GM21576 (cell line): ENCODE results near the gene LRIT2.

ENCODE experiments used
- ATAC-seq: cut with Tn5 transposase; IDR thresholded peaks from one replicate; pipeline ENCODE4 v1.9.1; 2021; ENCODE audit warnings: mild to moderate bottlenecking, moderate library complexity; ENCODE audit not compliant: unreplicated experiment

LRIT2 gene

GRCh38 chr10:84244651-84245270 lies 19.4 kb upstream of the LRIT2 start, which contains the start of gene RGR:
TSS of gene RGR (plus strand) at chr10:84245053. CDS start at chr10:84245091, 38 bp downstream.
- no peak for ATAC-seq

GRCh38 chr10:84243759-84244158 lies 18.4 kb upstream of the LRIT2 start:
- ATAC-seq = no peak

DNA sequence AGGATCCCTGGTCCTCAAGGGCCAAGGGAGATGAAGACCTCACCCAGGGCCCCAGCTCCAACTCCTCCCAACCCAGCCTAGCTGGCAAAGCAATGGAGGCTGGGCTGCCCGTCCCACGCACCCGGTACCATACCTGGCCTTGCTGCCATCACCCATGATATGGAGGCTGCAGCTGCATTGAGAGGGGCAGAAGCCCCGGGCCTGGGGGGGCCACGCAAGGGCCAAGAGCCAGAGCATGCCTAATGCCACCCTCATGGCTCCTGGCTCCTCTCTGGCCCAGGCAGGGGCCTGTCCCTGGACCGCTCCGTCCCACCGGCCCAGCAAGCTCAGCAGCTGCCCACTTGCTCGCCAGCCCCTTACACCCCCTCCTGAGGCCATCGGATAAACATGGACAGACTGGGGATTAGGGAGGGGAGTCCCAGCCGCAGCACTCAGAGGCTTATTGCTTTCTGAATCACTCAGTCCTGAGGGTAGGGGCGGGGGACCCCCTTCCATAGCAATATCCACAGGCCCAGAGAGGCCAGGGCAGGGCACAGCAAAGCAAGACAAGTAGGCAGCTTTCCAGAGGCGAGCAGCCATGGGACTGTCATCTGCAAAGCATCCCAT lies 15.9 kb upstream of the LRIT2 start, which contains the start of gene LRIT1:
LRIT1 (minus strand) TSS at position 362 of the 606 bp plus-strand sequence; CDS start at position 255, 107 bp downstream.
- no peak for ATAC-seq

DNA sequence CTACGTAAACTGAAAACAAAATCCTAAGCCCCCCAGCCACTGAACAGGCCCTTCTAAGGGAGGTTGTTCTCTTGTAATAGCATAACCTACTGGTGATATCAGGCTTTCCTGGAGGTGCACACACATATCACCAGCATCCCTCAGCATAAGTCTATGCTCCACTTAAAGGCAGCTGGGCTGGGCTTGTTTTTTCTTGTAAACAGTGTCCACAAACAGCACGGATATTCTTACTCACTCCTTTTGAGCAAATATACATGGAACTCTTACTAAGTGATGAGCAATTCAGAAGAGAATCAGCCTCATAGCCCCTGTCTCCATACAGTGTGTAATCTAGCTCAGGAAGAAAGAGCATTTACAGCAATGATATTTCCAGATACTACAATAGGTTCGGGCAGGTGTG lies 13.6 kb upstream of the LRIT2 start:
- ATAC-seq = no peak

DNA sequence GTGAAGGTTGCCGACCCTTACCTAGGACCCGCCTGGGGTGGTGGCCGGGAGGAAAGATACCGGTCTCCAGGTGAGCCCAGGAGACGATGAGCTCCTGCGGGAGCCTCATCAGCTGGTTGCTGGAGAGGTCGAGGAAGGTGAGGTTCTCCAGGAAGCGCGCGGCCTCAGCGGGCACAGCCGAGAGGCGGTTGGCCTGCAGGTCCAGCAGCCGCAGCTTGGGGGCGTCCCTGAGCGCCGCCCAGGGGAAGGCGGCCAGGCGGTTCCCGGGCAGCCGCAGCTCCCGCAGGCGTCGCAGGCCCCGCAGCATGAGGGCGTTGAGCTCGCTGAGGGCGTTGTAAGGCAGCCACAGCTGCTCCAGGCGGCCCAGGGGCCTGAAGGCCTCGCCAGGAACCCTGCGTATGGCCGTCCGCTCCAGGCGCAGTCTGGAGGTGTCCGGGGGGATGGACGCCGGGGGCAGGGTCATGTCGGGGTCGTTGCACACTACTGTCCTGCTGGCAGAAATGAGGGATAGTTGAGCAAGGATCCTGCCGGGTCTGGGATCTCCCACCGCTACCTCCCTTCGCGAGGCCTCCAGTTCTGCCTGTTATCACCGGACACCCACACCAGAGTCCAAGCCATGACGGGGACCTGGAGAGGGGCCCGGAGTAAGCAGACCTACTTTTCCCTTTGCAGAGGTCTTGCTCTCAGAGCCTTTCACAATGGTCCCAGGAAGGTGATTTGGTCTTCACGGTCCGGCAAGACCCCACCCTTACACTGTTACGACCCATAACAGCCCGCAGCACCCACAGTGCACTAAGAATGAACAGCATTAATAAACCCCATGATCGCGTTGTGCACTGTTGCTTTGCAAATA lies 12.1 kb upstream of the LRIT2 start:
- no peak for ATAC-seq

DNA sequence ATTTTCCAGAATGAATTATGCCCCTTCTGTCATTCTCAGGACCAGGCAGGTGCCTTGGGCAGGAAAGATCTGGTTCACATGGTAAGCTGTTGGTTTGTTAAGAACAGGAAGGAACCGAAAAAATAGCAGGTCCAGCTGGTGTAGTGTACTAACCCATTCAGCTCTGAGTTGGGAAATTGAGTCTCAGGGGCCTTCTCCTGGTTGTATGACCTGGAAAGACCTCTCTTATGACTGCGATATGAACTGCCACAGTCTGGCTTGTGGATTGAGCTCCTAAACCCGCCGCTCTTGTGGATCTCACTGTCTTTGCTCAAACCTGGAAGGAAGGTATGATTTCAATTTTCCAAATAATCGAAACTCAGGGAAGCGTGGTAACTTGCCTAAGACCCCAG lies 11.5 kb upstream of the LRIT2 start:
- no peak for ATAC-seq

- ATAC-seq = no peak
These were observed 9.8 kb upstream of the LRIT2 start for GRCh38 chr10:84235096-84235495.

- no peak for ATAC-seq
These were observed 9.1 kb upstream of the LRIT2 start for GRCh38 chr10:84234479-84234878.

- ATAC-seq = no peak
These were observed 8.6 kb upstream of the LRIT2 start for GRCh38 chr10:84233940-84234339.

GRCh38 chr10:84232376-84232775 lies 7.0 kb upstream of the LRIT2 start:
- no peak for ATAC-seq

DNA sequence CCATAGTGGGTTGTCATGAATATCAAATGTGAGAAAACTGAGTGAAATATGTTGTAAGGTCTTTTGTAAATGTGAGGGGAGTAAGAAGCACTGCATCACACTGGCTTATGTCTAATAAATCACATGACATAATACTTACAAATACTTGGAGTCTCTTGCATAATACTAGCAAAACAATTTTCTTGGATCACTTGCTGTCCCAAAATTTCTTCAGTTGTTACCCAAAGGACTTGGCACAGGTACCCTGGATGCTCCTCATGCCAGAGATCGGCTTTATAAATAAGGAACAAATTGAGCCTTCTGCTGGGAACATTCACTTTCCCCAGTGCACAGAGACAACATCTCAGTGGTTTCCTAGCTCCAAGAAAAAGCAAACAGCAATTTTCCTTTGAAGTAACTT lies 5.0 kb upstream of the LRIT2 start:
- no peak for ATAC-seq

DNA sequence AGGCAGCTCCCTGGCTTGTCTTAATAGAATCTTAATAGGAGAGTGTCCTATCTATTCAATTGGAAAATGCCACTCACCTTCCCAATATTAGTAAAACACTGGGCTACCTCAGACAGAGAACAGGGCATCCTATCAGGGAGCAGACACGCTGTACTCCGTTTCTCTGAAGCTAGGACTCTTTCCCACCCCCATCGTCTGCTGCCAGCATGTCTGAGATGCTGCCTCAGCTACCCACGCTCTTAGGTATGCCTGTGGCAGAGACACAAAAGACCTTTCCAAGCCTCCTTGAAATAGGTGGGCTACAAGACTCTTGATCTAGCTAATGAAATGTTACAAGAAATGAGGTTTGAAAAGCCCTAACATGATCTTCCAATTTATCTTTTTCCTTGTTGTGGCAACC lies 2.5 kb upstream of the LRIT2 start:
- ATAC-seq = no peak

GRCh38 chr10:84226616-84227015 lies 1.3 kb upstream of the LRIT2 start:
- no peak for ATAC-seq

DNA sequence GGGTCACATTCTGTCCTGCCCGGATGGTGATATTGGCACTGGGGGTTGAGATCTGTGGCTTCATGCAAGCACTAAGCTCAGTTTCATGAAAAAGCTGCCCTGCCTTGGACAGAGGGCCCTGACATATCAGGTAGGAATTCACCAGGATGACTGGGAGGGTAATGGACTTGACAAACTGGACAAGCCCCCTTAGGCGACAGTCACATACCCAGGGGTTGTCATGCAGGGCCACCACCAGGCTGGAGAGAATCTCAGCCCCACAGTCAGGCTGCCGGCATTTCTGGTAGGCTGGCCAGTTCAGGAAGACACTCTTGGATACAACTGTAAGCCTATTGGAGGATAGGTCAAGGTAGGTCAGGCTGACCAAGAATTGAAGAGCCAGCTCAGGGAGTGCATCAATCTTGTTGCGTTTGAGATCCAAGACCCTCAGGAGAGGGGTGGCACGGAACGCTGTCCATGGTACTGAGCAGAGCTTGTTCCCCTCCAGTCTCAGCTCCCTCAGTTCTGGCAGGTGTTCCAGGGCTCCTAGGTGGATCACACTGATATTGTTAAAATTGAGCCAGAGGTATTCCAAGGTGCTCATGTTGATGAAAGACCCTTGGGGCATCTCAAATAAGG lies 824 bp downstream of the LRIT2 start:
- ATAC-seq = no peak

DNA sequence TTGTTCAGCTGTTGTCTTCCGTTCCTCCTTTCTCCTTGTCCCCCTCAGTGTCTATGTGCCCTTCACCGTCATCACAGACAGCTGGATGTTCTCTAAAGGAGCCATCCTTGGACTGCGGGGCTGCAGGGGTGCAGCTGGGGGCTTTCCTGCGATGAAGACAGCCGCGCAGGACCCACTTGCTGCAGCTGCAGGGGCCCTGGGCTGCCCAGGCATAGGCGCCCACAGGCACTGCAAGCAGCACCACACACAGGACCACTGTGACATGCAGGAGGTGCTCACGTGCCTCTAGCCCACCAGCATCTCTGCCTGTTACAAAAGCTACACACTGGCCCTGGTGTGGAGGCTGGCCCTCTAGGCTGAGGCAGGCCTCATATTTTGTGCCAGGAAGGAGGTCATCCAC lies 3.4 kb downstream of the LRIT2 start:
- ATAC-seq = no peak

DNA sequence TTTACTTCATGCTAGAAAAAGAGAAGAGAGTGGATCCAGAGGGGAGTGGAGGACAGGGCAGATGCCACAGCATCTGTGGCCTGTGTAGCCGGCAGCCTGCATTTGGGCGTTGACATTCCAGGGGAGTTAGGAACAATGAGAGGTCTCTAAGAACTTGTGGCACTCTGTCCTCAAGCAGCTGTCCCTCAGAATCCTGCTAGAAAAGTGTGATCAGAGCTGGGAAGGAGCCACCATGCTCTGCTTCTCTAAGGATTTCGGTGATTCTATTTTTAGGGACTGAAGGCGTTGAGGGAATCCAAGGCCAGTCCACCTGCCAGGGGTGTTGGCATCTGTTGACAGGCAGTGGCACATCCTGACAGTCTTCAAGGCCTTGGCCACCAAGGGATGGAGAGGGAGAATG lies 7.6 kb downstream of the LRIT2 start:
- no peak for ATAC-seq

DNA sequence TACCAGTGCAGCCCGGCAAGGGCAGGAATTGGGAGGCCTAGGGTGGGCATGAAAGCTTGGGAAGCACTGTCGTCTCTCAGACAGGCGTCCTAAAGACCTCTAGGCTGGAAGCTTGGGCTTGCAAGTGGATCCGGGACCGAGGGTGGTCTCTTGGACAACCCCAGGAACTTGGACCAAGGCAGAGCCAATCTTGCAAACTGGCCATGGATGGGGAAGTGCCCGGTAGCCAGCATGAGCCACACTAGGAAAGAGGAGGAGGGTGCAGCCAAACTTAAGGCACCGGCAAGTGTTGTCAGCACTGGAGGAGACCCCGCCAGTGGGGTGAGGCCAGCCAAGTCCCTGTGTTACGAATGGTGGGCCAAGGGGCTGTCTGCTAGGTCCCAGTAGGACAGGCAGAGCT lies 8.5 kb downstream of the LRIT2 start:
- no peak for ATAC-seq

GRCh38 chr10:84214612-84215235 lies 10.6 kb downstream of the LRIT2 start:
- ATAC-seq = peak; percentile 87

DNA sequence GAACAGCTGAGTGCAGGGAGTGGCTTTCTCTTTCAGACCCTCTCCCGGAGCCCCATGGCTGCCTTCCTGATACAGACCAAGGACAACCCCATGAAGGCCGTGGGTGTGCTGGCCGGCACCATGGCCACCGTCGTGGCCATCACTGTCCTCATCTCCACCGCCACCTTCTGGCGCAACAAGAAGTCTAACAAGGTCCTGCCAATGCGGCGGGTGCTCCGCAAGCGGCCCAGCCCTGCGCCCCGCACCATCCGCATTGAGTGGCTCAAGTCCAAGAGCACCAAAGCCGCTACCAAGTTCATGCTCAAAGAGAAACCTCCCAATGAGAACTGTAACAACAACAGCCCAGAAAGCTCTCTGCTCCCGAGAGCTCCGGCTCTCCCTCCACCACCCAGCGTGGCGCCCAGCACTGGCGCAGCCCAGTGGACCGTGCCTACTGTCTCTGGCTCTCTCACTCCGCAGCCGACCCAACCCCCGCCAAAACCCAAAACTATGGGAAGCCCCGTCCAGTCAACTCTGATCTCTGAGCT lies 11.2 kb downstream of the LRIT2 start:
- peak; percentile 26 for ATAC-seq

GRCh38 chr10:84213076-84213475 lies 12.3 kb downstream of the LRIT2 start:
- no peak for ATAC-seq

DNA sequence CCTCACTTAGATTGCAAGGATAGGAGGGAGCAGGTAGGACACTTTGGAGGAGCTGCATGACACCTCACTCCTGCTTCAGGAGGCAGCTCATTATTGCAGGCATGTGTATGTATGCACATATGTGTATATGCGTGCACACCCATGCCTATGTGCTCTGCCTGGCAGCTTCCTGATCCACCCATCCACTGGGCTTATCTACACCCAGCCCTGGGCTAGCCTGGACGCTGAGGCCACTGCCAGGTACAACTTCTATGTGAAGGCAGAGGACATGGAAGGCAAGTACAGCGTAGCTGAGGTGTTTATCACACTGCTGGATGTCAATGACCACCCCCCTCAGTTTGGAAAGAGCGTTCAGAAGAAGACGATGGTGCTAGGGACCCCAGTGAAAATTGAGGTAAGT lies 13.3 kb downstream of the LRIT2 start:
- ATAC-seq = no peak
